UCSD-AML1 (cell line): ENCODE results near the gene KHDRBS2.
"Not testable (repeated sequence)": the region's sequence is repeated elsewhere in the genome, so short reads cannot be mapped to it uniquely, and the experiment has no call there.

Experiments
- DNase-seq: peaks from one replicate; lab custom pipeline; 2025; ENCODE audit not compliant: unreplicated experiment; lab: John Stamatoyannopoulos, UW

KHDRBS2 gene

GRCh38 chr6:61886608-61887259 is 399.3 kb downstream of the KHDRBS2 start:
- DNase-seq = no peak

- DNase-seq = no peak
Measured at GRCh38 chr6:61869632-61870400, 416.2 kb downstream of the KHDRBS2 start.

- no peak for DNase-seq
Measured at GRCh38 chr6:61868507-61869080, 417.4 kb downstream of the KHDRBS2 start.

GRCh38 chr6:61867635-61868034 is 418.4 kb downstream of the KHDRBS2 start:
- DNase-seq = no peak

DNA sequence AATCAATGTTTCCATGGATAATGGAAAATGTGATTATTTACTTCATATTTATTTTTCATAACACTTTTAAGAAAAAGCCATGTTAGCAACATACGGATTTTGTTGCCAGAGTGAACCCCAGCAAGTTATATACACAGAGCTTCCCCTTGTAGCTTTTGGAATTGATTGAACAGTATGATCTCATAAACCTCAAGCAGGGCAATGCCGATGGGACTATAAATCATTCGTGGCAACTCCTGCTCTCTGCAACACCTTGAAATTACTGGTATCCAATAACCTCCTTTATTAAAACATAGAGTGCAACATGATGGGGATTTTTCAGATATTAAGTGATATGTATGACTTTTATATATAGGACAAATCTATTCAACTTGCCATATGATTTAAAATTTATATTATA is 428.5 kb downstream of the KHDRBS2 start:
- DNase-seq = no peak

DNA sequence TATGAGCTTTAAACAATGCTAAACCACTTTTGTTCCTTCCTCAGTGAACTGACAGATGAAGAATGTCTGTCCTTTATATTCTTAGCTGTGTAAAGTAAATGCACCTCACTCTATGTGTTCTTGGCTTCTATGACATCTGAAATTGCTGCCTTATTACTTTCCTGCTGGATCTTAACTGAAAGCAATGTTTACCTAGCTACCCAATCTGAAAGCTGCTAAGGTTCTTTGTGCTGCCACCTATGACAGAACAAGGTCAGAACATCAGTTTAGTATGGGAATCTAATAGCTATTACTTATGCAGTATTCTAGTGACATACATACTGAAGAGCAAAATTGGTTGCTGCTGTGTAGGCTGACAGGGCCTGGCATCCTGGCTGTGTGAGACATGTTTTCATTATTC is 444.1 kb downstream of the KHDRBS2 start:
- no peak for DNase-seq

GRCh38 chr6:61835237-61835636 is 450.8 kb downstream of the KHDRBS2 start:
- DNase-seq = no peak

DNA sequence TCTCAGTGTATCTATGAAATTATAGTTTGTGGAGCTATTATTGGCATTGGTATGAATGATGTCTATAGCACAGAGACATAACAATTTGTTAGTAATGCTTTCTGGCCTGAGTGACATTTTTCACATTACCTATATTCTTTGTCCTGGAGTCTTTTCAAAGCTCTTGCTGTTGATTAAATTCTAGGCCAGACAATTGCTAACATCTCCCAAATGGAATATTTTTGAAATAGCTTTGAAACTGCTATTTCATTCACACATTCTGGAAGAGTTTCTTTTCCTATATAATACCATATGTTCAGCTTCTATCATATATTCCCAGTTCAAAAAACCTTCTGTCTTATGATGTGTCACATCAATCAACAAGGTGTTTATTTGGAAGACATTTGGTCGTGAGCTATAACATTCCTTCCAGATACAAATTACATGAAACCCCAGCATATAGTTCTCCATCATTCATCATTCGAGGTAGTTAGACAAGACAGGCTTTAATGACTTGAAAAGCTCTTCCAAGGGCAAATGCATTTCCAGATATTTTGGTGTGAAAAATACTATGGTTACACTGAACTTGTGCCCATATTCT is 452.8 kb downstream of the KHDRBS2 start:
- no peak for DNase-seq

DNA sequence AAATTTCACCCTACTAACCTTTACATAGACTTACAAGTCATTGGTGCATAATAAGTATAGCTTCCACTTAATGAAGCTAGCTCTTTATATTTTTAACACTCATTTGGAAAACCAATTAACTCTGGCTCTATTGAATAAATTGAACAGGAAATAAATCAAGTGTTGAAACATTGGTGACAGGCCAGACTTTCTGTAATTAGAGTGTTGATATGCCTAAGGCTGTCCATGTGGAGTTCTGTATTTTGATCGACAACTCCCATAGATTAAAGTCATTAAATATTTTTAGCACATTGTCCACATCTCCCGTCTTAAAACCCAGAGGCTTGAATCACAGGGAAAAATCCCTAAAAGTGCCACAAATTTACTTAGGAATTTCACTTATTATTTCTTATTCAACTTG is 468.3 kb downstream of the KHDRBS2 start:
- DNase-seq = no peak

GRCh38 chr6:61810047-61810446 is 476.0 kb downstream of the KHDRBS2 start:
- no peak for DNase-seq

DNA sequence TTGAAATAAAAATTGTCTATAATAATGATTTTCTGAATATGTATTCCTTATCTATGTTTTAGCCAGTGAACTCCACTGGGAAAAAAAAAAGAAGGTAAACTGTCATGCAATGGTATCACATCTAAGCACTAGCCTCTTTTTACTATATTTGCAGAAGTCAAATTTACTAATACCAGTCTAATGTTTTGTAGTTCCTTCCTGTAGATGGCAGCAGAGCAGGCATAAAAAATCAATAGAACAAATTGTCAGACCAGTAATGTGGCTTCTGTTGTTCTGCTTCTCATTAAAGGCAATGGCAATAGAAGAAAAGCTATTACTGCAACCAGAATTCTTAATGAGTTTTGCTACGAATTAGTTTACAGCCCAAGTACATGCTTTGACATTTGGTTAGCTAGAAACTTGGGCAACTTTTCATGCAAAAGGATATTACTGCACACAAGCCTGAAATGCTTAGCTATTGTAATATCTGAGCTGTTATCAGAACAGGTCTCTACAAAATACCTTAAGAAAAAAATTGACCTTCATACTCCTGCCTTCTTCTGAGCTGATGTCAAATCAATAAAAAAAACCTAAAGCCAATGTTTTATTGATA is 476.9 kb downstream of the KHDRBS2 start:
- no peak for DNase-seq

GRCh38 chr6:61787998-61788397 is 498.0 kb downstream of the KHDRBS2 start:
- DNase-seq = no peak

GRCh38 chr6:61769446-61769845 is 516.6 kb downstream of the KHDRBS2 start:
- not testable (repeated sequence) for DNase-seq

- no peak for DNase-seq
Measured at GRCh38 chr6:61755739-61756138, 530.3 kb downstream of the KHDRBS2 start.

- DNase-seq = no peak
Measured at GRCh38 chr6:61751986-61752385, 534.0 kb downstream of the KHDRBS2 start.

DNA sequence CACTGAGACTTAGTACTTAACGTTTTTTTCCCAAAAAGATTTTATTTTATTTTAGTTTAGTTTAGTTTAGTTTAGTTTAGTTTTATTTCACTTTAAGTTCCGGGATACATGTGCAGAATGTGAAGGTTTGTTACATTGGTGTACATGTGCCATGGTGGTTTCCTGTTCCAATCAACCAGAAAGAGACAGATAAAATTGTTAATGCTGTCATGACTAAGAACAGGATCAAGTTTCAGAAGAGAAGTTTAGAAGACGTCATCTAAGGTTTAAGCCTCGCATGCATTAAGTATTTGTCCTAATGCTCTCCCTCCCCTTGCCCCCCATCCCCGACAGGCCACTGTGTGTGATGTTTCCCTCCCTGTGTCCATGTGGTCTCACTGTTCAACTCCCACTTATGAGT is 540.0 kb downstream of the KHDRBS2 start:
- DNase-seq = no peak

- no peak for DNase-seq
Measured at GRCh38 chr6:61711849-61712248, 574.2 kb downstream of the KHDRBS2 start.

- no peak for DNase-seq
Measured at GRCh38 chr6:61688165-61688564, 597.9 kb downstream of the KHDRBS2 start.

DNA sequence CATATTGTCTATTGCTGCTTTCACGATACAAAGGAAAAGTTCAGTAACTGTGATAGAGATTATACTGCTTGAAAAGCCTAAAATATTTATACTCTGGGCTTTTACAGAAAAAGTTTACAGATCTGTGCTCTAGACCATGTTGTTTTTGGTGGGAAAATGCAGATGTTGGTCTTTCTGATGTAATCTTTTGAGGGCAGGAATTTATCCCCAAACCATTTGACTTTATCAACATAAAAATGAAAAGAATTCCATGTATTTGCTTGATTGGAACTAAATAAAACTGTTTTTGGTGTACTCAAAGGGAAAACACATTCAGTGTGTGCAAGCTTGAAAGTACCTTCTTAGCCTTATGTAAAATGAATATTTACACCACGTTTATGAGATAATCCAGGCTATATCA is 603.5 kb downstream of the KHDRBS2 start:
- DNase-seq = no peak

DNA sequence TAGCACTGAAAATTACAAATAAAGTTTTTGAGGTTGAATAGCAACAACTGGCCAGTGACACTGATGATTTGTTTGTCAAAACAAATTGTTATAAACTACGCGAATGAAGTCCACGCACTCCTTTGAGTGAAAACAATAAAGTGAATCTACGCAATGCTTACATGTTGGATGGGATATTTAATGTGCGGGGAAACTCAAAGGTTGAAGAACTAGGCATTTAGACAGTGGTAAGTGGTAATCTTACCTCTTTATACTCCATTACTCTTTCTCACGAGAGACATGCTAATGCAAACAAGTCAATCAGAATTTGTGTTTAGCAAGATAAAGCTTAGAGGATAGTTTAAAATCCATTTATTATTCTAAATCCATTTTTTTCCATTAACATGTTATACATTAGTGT is 606.4 kb downstream of the KHDRBS2 start:
- DNase-seq = no peak

DNA sequence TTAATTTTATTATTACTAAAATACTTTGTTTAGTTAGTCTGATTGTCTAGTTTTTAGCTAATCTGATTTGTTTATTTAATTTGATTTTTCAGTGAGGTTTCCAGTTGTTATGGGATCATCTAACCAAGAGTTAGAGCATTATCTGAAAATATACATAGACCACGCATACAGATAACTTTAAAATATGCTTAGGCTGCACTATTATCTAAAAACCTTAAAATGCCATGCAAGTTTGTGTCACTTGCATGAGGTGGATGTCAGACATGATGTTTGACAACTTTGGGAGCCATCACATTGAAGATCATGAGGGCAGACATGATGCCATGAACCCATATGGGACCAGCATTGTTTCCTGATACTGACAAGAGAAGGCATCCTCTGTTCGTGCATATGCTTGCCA is 610.3 kb downstream of the KHDRBS2 start:
- DNase-seq = no peak

DNA sequence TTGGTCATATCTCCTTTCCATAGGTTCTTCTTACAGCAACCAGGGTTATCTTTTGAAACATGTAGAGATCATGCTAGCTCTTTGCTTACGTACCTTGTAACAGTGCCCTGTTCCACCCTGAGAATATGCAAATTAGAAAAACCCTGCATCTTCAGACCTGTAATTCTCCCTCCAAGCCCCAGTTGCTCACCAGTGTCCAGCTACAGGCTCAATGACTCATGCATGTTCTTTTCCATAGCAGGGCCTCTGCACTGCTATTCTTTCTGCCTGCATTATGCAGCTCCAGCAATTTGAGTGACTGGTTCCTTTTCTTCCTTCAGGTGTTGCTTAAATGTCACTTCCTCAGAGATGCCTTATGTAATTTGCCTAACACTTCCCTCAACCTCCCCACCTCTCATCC is 636.2 kb downstream of the KHDRBS2 start:
- DNase-seq = no peak
